ES-I3 (cell line): Measurements from ENCODE around the gene FAM83F.

Experiments used
- H3K36me3 ChIP-seq: 2 replicates; pipeline ENCODE4 v1.6.1; 2013; ENCODE audit warnings: mild to moderate bottlenecking, low read length, control low read depth, moderate library complexity; ENCODE audit not compliant: insufficient read depth
- H3K4me1 ChIP-seq: 2 replicates; pipeline ENCODE4 v1.6.1; 2013; ENCODE audit warnings: mild to moderate bottlenecking, control low read depth, low read length; ENCODE audit not compliant: insufficient read depth
- H3K9ac ChIP-seq: 2 replicates; pipeline ENCODE4 v1.6.1; 2013; ENCODE audit warnings: low read depth, mild to moderate bottlenecking, low read length, moderate library complexity
- H3K9me3 ChIP-seq: 2 replicates; pipeline ENCODE4 v1.6.1; 2013; ENCODE audit warnings: mild to moderate bottlenecking, low read length, moderate library complexity; ENCODE audit not compliant: control insufficient read depth, insufficient read depth

FAM83F gene

DNA sequence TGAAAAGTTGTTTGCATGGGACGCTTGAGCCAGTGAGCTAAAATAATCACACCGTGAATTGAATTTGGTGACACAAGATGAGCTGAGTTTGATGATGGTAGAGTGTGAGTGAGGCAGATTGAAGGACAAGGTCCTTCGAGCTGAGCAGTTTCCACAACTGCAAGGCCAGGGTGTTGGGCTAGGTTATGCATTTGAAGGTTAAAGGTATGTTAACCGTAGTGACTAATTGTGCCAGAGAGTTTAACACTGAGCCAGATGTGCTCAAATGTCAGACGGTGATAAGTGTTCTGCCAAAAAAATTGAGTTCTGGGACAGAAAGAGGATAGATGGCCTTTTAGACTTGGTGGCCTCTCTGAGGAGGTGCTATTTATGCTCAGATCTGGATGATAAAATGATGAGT is 89.5 kb downstream of the FAM83F start:
- Histone ChIP-seq H3K9me3 (no peaks in the 10 kb centered on the region), H3K9ac (no peak overlapping the region), H3K36me3 (no peaks in the 10 kb centered on the region), H3K4me1 (peaks cover 7% of the 10 kb centered on the region; the same call in 1 of the 2 replicates)

DNA sequence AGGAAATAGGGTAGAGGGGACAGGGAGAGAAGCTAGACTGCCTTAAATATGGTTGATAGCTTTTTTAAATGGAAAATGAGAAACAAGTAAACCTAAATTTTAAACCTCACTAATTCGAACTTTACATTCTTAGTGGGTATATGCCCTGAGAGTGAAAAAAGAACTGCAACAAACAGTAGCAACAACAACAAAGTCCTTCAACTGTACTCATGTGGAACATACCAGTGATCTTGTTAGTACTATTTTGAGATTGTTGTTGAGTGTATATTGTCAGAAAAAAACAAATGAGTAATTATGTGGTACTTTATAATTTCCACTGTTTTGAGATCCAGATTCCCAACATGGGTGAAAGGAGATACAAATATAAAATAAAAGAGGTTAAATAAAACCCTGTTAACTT is 94.1 kb downstream of the FAM83F start:
- Histone ChIP-seq H3K36me3 (no peaks in the 10 kb centered on the region), H3K9ac (no peak overlapping the region), H3K4me1 (no peaks in the 10 kb centered on the region), H3K9me3 (no peaks in the 10 kb centered on the region)
